Left lung (tissue), 10 donors: Measurements from ENCODE around the gene UCN3. TPM values are rescaled to one million over a fixed set of nuclear protein-coding genes. Genes with fewer than 3 reads are reported as not detected.

Experiments used
- ATAC-seq: fragments of 200-7000 bp; cut with Tn5 transposase; one replicate; pipeline ENCODE4 v1.9.1; 2020; ENCODE audit warnings: moderate library complexity
- DNase-seq, 4 donors: peaks; one replicate each; pipeline ENCODE4 v3.0.0-alpha.2; 2013 to 2020
- H3K27ac ChIP-seq, 2 donors: fragments of 200-600 bp; sonication (generic) in 1 of 2; one replicate each; pipeline versions ENCODE4 v1.5.0 to v1.8.0; 2020 to 2021
- H3K27me3 ChIP-seq, 2 donors: fragments of 200-600 bp; sonication (generic) in 1 of 2; one replicate each; pipeline versions ENCODE4 v1.5.0 to v1.8.0; 2020 to 2021
- H3K36me3 ChIP-seq, 2 donors: fragments of 200-600 bp; sonication (generic) in 1 of 2; one replicate each; pipeline versions ENCODE4 v1.5.0 to v1.8.0; 2020 to 2021
- H3K4me1 ChIP-seq, 2 donors: fragments of 200-600 bp; one replicate each; pipeline ENCODE4 v1.8.0; 2021
- H3K4me3 ChIP-seq, 2 donors: fragments of 200-600 bp; sonication (generic) in 1 of 2; one replicate each; pipeline versions ENCODE4 v1.5.0 to v1.8.0; 2020 to 2021; ENCODE audit warnings: mild to moderate bottlenecking in 1 of 2
- H3K9me3 ChIP-seq, 2 donors: fragments of 200-600 bp; sonication (generic) in 1 of 2; one replicate each; pipeline versions ENCODE4 v1.5.0 to v1.8.0; 2020 to 2021
- CTCF ChIP-seq, 2 donors: fragments of 200-600 bp; sonication (generic) in 1 of 2; IDR thresholded peaks; one replicate each; pipeline versions ENCODE4 v1.5.0 to v1.8.0; 2021; ENCODE audit warnings: antibody characterized with exemption in 2 of 2
- intact Hi-C, 2 donors: fragments of 100-400 bp; cut with DNase I; formaldehyde crosslinking; loops; one replicate each; pipeline versions ENCODE4 v1.11.2 to v1.14.2; 2022
- polyA plus RNA-seq, 6 donors: library from polyadenylated mRNA; unstranded; fragments of 120-200 nt; gene quantifications; one replicate each; pipeline ENCODE4 v1.2.1, GENCODE V29; 2013; ENCODE audit not compliant: insufficient read length in 6 of 6
- total RNA-seq, 2 donors: library from RNA; stranded (reverse); fragmentation: NEBNext Ultra II Directional; extraction: Animal tissue kit (Norgen Biotek cat#: 25700); gene quantifications; one replicate each; pipeline ENCODE4 v1.2.1, GENCODE V29; 2021
- donor health status: DM: no; HTN: yes; CAD: no.
- donor health status: DM: no; HTN: no; CAD: no.

Gene UCN3
- total and polyA plus RNA-seq, 8 donors, result 0.35 to 1.6 (median 0.76) TPM; not detected in 1

GRCh38 chr10:5385224-5385623 is 20.5 kb downstream of the UCN3 start:
- no peaks in the 10 kb centered on the region for H3K36me3 ChIP-seq
- intact Hi-C loops, result no loop called here
- H3K27me3 ChIP-seq, result no peaks in the 10 kb centered on the region
- ATAC-seq, result peak; percentile 30
- no peak for DNase-seq
- H3K4me3 ChIP-seq, result no peak overlapping the region
- no peaks in the 10 kb centered on the region for H3K4me1 ChIP-seq
- H3K27ac ChIP-seq, result no peak overlapping the region
- TF ChIP-seq CTCF (IDR thresholded peaks at IDR 0.05), result no peak
- H3K9me3 ChIP-seq, result peaks cover 0 to 16% of the 10 kb centered on the region in 2 donors

GRCh38 chr10:5387169-5387568 is 22.4 kb downstream of the UCN3 start:
- Histone ChIP-seq H3K36me3 (no peaks in the 10 kb centered on the region), H3K4me3 (no peak overlapping the region), H3K4me1 (no peaks in the 10 kb centered on the region), H3K27me3 (no peaks in the 10 kb centered on the region), H3K27ac (no peak overlapping the region), H3K9me3 (peaks cover 0 to 35% of the 10 kb centered on the region in 2 donors)
- intact Hi-C loops, result no loop called here
- no peak for TF ChIP-seq CTCF (IDR thresholded peaks at IDR 0.05)
- ATAC-seq (no peak), DNase-seq (no peak)

GRCh38 chr10:5390607-5391205 is 25.9 kb downstream of the UCN3 start:
- Histone ChIP-seq H3K27ac (no peak overlapping the region), H3K36me3 (no peaks in the 10 kb centered on the region), H3K4me3 (no peak overlapping the region), H3K4me1 (no peaks in the 10 kb centered on the region), H3K9me3 (peaks cover 0 to 38% of the 10 kb centered on the region in 2 donors), H3K27me3 (no peaks in the 10 kb centered on the region)
- ATAC-seq, result no peak
- no peak for TF ChIP-seq CTCF (IDR thresholded peaks at IDR 0.05)
- no peak for DNase-seq
- intact Hi-C loops, result no loop called here

GRCh38 chr10:5391790-5392189 is 27.0 kb downstream of the UCN3 start:
- Histone ChIP-seq H3K27ac (no peak overlapping the region), H3K9me3 (peaks cover 0 to 38% of the 10 kb centered on the region in 2 donors), H3K27me3 (no peaks in the 10 kb centered on the region), H3K36me3 (no peaks in the 10 kb centered on the region), H3K4me3 (no peak overlapping the region), H3K4me1 (no peaks in the 10 kb centered on the region)
- no peak for ATAC-seq
- no peak for DNase-seq
- TF ChIP-seq CTCF (IDR thresholded peaks at IDR 0.05), result no peak
- intact Hi-C loops, result no loop called here

- Histone ChIP-seq H3K4me1 (no peaks in the 10 kb centered on the region), H3K9me3 (peaks cover 0 to 38% of the 10 kb centered on the region in 2 donors), H3K27ac (no peak overlapping the region), H3K27me3 (no peaks in the 10 kb centered on the region), H3K4me3 (no peak overlapping the region), H3K36me3 (no peaks in the 10 kb centered on the region)
- no peak for DNase-seq
- intact Hi-C loops, result no loop called here
- TF ChIP-seq CTCF (IDR thresholded peaks at IDR 0.05), result no peak
- no peak for ATAC-seq
Measured at GRCh38 chr10:5393529-5393928, 28.8 kb downstream of the UCN3 start.
